ENCODE data around the gene PGAP2.
A peak's percentile ranks its signal among the peaks of the same experiment; 100 is the strongest.
"Not testable (repeated sequence)": the region's sequence is repeated elsewhere in the genome, so short reads cannot be mapped to it uniquely, and the experiment has no call there.

Gene PGAP2

GRCh38 chr11:3807909-3808860, at the start of gene PGAP2:
PGAP2 (plus strand) TSS chr11:3808560; CDS start chr11:3811260, 2,700 bp downstream.
- DNase-seq (ENCODE audit: low spot score), result peak; percentile 72

DNA sequence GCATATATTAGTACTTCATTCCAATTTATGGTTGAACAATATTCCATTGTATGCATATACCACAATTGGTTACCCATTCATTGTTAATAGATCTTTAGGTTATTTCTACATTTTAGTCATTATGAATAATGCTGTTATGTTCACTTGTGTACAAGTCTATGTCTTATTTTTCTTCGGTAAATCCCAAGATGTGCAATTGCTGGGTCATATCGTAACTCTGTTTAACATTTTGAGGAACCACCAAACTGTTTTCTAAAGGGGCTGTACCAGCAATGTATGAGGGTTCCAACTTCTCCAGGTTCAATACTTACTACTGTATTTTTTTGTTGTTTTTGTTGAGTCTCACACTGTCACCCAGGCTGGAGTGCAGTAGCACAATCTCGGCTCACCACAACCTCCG, 44.1 kb upstream of the PGAP2 start:
- no peak for DNase-seq (ENCODE audit: low spot score)

GRCh38 chr11:3766836-3767235, 41.5 kb upstream of the PGAP2 start:
- DNase-seq (ENCODE audit: low spot score), result not testable (repeated sequence)

DNA sequence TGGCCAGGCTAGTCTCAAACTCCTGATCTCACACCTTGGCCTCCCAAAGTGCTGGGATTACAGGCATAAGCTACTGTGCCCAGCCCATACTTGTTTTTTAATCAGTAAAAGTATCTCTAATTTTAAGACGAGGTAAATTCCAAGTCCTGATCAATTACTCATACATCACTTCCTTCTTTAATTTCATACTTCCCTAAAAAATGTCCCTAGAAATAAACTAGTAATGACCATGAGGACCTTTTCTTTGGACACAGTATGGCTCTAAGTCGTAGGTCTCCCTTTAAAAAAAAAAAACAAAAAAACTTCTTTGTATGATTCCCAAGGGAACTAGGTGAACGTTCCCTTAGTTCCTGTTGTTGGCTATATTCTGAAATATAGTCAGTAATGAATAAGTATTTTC, 40.8 kb upstream of the PGAP2 start:
- DNase-seq (ENCODE audit: low spot score), result no peak

DNA sequence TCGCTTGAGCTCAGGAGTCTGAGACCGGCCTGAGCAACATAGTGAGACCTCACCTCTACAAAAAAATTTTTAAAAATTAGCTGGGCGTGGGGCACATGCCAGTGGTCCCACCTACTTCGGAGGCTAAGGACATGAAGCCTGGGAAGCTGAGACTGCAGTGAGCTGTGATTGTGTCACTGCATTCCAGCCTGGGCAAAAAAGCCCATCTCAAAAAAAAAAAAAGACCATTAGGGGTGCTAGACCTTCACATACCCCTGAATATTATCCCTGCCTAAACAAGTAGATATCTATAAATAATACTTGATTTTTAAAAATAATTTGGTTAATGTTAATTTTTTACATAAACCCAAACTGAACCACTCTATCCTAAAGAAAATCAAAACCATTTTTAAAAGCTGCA, 35.2 kb upstream of the PGAP2 start:
- DNase-seq (ENCODE audit: low spot score), result no peak

DNA sequence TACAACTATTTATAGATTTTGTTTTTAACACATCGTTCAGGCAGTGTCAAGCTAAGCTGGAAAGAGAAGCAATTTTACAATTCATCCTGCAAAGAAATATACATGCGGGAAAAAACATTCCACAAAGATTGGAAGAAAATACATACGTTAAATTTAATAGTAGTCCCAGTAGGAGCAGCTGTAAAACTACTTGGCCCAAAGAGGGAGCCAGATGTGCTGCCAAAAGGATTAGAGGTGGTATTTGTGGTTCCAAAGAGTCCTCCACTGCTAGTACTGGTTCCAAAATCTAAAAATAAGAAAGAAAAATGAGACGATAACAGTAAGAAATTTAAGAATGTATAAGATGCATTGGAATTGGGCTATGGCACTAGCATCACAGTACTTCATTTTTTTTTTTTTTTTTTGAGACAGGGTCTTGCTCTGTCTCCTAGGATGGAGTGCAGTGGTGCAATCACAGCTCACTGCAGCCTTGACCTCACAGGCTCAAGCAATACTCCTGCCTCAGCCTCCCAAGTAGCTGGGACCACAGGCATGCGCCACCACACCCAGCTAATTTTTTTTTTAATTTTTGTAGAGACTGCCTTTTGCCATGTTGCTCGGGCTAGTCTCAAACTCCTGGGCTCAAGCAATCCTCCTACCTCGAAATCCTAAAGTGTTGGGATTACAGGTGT, 32.5 kb upstream of the PGAP2 start:
- DNase-seq (ENCODE audit: low spot score), result no peak

- DNase-seq (ENCODE audit: low spot score), result no peak
Observed at GRCh38 chr11:3781423-3781822, 26.9 kb upstream of the PGAP2 start.

DNA sequence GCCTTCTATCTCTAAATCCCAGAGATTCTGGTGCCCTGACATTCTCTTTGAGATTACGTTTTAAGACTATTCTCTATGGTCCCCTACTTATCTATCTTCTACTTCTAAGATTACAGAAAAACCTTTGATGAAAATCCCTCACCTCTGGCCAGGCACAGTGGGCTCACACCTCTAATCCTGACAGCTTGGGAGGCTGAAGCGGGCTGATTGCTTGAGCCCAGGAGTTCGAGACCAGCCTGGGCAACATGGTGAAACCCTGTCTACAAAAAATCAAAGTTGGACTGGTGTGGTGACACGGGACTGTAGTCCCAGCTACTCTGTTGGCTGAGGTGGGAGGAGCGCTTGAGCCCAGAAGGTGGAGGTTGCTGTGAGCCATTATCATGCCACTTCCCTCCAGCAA, 25.4 kb upstream of the PGAP2 start:
- DNase-seq (ENCODE audit: low spot score), result no peak

GRCh38 chr11:3783611-3784010, 24.7 kb upstream of the PGAP2 start:
- no peak for DNase-seq (ENCODE audit: low spot score)

GRCh38 chr11:3786781-3787428, 21.5 kb upstream of the PGAP2 start:
- peak; percentile 57 for DNase-seq (ENCODE audit: low spot score)

DNA sequence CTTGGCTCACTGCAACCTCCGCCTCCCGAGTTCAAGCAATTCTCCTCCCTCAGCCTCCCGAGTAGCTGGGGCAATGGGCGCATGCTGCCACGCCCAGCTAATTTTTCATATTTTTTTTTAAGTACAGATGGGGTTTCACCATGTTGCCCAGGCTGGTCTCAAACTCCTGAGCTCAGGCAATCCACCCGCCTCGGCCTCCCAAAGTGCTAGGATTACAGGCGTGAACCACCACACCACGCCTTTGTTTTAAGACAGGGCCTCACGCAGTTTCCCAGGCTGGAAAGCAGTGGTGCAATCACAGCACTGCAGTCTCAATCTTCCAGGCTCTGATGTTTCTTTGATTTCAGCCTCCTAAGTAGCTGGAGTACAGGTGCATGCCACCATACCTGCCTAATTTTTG, 14.0 kb upstream of the PGAP2 start:
- DNase-seq (ENCODE audit: low spot score), result not testable (repeated sequence)

GRCh38 chr11:3795131-3796001, 13.0 kb upstream of the PGAP2 start:
- no peak for DNase-seq (ENCODE audit: low spot score)

DNA sequence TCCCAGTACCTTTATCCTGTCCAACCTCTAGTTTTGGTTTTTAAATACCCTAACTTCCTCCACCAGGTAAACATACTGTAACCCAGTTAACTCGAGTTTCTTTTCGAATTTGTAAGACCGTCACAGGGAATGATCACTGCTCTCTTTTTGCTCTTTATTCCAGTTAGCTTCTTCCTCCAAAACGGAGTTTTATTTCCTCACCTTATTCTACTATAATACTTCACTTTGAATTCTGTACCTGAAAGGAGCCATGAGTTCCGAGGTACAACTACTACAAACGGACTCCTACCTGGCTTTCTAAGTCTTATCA, 12.4 kb upstream of the PGAP2 start:
- no peak for DNase-seq (ENCODE audit: low spot score)

DNA sequence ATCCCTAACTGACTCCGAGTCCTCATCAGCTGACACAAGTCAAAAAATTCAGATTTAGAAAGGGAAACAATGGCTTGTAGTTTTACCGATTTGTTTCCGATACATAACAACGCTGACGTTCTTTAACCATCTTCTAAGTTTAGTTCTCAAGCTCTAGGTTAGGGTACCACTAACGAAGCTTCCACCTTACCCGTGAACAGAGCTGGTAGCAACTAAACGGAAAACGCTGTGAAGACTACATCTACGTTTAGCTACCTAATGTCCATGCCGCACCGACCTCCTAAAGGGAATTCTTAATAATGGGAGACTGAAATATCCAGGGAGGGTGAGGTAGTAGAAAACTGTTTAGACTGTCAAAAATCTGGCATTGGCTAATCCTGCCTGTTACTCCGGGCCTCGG, 12.0 kb upstream of the PGAP2 start:
- no peak for DNase-seq (ENCODE audit: low spot score)

GRCh38 chr11:3796801-3797328, 11.5 kb upstream of the PGAP2 start:
- DNase-seq (ENCODE audit: low spot score), result peak; percentile 36

GRCh38 chr11:3797329-3798090, 10.8 kb upstream of the PGAP2 start, which contains the start of gene NUP98:
NUP98 (minus strand) TSS chr11:3797554; CDS start chr11:3782117, 15,437 bp downstream.
- peak; percentile 99 for DNase-seq (ENCODE audit: low spot score)

- DNase-seq (ENCODE audit: low spot score), result no peak
Observed at GRCh38 chr11:3799143-3799542, 9.2 kb upstream of the PGAP2 start.

- no peak for DNase-seq (ENCODE audit: low spot score)
Observed at GRCh38 chr11:3799873-3800272, 8.5 kb upstream of the PGAP2 start.

GRCh38 chr11:3802011-3802790, 6.2 kb upstream of the PGAP2 start:
- no peak for DNase-seq (ENCODE audit: low spot score)
